ENCODE data around the gene GPR61. TPM values are rescaled to one million over a fixed set of nuclear protein-coding genes. Genes with fewer than 3 reads are reported as not detected.

Gene GPR61
- total RNA-seq, 1 donor from 2014 or later, result 4.9 TPM

- FAIRE-seq (no peak), DNase-seq (ENCODE audit: low spot score in 2 of 2) (no peak)
These were observed 31.4 kb upstream of the GPR61 start for GRCh38 chr1:109508001-109508872.

DNA sequence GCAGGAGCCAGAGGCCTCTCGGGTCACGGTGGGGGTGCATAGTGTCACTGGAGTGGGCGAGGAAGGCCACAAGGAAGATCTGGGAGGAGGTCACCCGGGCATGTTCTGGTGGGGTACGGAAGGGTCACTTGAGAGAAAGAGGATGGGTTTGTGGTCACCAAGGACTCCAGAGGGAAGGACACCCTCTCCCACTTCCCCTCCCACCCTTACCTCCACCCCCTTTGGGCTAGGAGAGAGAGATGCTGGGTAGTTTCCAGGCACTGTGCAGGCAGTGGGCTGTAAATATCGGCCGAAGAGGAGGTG is 30.8 kb upstream of the GPR61 start:
- FAIRE-seq (no peak), DNase-seq (ENCODE audit: low spot score in 2 of 2) (no peak)

- no peak for FAIRE-seq
- peak; percentile 87 to 90 for DNase-seq (ENCODE audit: low spot score in 2 of 2)
These were observed 30.2 kb upstream of the GPR61 start, which contains the start of gene AMIGO1 for GRCh38 chr1:109509176-109510134. Gene AMIGO1, minus strand, starts transcription at chr1:109509727. Its CDS starts 815 bp downstream, at chr1:109508912.

- FAIRE-seq, result no peak
These were observed 26.5 kb upstream of the GPR61 start for GRCh38 chr1:109513110-109513710.

GRCh38 chr1:109514846-109515245 is 24.8 kb upstream of the GPR61 start:
- no peak for FAIRE-seq
- DNase-seq (ENCODE audit: low spot score in 2 of 2), result no peak

More at GRCh38 chr1:109513110-109513710, 26.5 kb upstream of the GPR61 start:
- DNase-seq (ENCODE audit: low spot score in 2 of 2), result no peak

- FAIRE-seq (no peak), DNase-seq (ENCODE audit: low spot score in 2 of 2) (no peak)
These were observed 22.8 kb upstream of the GPR61 start for GRCh38 chr1:109516872-109517271.

DNA sequence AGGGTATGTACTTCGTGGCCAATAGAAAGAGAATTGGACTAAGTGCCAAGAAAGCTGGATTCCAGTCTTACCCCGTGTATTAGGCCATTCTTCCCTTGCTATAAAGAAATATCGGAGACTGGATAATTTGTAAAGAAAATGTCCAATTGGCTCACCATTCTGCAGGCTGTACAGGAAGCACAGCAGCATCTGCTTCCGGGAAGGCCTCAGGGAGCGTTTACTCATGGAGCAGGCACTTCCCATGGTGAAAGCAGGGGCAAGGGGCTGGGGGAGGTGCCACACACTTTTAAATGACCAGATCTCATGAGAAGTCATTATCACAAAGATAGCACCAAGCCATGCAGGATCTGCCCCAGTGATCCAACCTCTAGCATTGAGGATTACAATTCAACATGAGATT is 22.3 kb upstream of the GPR61 start:
- no peak for FAIRE-seq
- no peak for DNase-seq (ENCODE audit: low spot score in 2 of 2)

DNA sequence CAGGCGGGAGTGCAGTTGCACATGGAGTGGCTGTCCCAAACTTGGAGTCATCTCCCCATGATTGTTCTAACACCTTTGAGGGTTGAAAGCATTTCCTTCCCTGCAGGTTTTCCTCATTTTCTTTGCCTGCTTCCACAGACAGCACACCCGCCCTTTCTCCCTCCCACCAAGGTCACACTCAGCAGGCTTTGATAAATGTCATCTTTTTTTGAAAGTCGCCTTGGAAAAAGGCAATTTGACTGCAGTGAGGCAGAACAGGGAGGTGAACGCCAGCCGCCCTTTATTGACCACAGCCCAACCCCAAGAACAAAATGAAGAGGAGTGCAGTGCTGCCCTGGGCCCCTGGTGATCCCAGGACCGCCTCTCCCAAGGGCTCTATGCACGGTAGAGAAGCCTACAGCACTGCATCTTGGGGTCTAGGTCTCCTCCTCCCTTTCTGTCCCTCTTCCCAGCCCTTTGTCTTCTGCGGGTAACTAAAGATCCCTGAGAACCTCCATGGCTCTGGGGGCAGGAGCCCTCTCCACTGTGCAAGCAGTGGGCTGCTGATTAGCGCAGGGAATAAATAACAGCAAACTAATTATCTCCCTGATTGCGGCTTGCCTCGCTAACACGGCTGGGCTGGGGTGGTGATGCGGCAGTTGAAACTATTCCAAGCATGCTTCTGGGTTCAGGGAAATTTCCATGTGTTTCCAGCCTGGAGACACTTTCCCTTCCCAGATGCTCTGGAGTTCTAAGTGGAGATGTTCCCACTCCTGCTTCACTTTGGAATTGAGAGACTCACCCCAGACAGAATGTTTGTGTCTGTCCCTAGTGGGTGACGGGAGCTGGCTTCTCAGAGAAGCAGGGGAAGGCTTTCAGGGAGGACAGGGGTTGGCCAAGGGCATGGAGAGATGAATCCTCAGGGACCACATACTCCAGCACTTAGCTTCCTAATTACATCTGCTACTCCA is 18.4 kb upstream of the GPR61 start:
- DNase-seq (ENCODE audit: low spot score in 2 of 2), result no peak
- no peak for FAIRE-seq

GRCh38 chr1:109522026-109522425 is 17.6 kb upstream of the GPR61 start:
- no peak for FAIRE-seq
- DNase-seq (ENCODE audit: low spot score in 2 of 2), result no peak

DNA sequence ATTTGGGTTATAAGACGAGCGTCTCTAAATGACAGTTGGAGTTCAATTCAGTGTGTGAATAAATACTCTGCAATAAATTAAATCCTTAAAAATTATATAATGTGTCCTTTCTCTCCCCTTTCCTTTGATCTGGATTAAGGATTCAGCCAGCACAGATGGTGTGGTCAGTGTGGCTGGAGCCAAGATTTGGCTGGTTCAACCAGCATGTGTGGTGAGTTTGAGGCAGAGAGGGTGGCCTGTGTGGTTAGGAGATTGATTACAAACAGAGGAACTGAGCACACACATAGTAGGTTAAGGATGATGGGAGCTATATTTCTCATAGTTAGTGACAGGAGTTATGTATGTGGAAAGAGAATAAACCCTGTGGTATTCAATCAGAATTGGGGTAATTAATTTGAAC is 16.0 kb upstream of the GPR61 start:
- DNase-seq (ENCODE audit: low spot score in 2 of 2), result no peak
- no peak for FAIRE-seq

DNA sequence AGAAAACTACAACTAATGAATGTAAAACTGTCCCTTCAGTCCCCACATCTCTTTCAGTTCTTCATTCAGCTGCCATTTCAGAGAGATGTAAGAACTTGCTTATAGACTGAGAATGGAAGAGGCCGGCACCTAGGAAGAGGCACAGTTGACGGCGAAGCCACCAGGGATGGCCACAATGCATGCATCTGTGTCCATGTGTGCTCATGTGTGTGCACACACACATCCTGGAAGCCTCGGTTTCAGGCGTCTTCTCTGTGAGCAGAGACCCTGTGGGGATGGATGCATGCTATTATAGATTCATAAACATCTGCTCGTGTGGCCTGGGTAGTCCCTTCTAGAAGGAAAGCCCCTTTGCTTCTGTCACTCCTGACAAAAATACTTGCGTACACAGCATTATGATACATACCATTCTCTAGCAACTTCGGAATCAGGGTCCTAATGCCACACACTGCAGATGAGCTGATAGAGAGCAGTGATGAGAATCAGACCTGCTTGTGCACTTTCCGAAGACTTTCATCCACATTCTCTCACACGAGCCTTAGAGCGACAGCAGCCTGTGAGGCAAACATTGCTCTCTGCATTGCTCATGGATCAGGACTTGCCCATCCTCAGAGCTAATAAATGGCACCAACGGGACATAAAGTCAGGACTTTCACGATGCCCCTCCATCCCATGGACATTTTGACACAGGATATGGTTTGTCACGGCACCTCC is 12.4 kb upstream of the GPR61 start:
- no peak for FAIRE-seq
- DNase-seq (ENCODE audit: low spot score in 2 of 2), result no peak

GRCh38 chr1:109527846-109528695 is 11.6 kb upstream of the GPR61 start:
- DNase-seq (ENCODE audit: low spot score in 2 of 2) (no peak), FAIRE-seq (no peak)

- no peak for DNase-seq (ENCODE audit: low spot score in 2 of 2)
- no peak for FAIRE-seq
These were observed 11.0 kb upstream of the GPR61 start for GRCh38 chr1:109528712-109529111.

DNA sequence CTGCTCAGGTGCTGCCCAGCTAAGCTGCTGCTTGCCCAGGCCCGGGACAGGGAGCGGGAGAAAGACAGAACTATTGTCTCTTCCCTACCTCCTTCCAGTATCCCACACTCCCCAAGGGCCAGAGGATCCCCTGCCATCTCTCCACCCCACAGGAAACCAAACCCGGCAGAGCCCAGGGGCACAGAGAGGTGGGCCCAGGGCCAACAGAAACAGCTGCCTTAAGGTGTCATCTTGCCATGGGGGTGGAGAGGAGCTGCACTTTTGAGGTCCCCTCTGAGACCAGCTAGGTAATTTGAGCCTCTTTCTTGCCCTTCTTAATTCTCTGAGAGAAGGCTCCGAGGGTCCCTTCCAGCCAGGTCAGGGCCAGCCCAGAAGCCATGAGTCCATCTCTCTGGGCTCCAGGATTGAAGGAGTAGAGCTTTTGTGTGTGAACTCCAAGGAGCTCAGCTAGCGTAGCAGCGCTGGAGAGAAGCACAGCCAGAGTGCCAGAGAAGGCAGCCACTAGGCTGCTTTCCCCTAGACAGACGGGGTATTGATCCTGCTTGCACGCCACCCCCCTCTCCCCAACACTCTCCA is 9.7 kb upstream of the GPR61 start:
- DNase-seq (ENCODE audit: low spot score in 2 of 2) (no peak), FAIRE-seq (no peak)

- DNase-seq (ENCODE audit: low spot score in 2 of 2) (no peak), FAIRE-seq (no peak)
These were observed 9.1 kb upstream of the GPR61 start for GRCh38 chr1:109530457-109531087.

DNA sequence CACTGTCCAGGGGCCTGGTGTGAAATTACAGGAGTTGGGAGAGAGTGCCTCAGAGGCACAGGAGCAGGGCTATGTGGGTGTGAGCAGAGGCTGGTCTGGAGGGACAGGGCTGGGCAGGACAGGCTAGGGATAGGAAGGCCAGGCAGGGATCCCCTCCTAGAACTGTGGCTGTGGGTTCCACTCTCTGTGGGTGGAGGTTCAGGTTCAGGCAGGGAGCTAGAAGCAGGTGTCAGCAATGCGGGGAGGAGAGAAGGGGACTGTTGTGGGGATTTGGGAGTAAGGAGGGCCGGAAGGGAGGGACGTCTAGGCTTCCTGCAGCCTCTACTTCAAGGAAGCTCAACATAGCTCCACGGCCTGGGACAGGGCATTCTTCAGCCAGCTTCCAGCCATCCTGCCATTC is 8.3 kb upstream of the GPR61 start:
- no peak for FAIRE-seq
- no peak for DNase-seq (ENCODE audit: low spot score in 2 of 2)

DNA sequence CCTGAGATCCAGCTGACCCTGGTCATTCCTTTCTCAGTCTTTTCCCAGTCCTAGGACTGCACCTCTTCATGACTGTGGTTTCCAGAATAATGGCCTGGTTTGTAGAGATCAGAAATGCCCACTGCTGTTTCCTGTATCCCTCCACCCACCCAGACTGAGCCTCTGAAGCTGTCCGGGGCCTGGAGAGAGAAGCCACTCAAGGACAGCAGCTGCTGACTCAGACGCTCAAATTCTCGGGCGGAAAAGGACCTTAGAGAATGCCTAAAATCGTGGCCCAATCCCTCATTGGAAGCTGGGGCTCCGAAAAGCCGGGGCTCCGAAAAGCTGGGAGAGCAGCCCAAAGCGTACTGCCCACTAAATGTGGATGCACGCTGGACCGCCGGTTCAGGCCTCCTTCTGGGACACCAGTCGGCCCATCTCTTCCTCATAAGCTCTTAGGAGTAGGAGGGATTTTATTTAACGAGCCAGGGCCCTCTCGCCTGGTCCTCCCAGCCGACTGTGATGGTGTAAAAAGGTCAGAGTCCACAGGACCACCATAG is 7.8 kb upstream of the GPR61 start:
- DNase-seq (ENCODE audit: low spot score in 2 of 2) (no peak), FAIRE-seq (no peak)

Measured in frontal cortex (tissue), 4 donors.